H9 (cell line): ENCODE data around the gene SIGLEC11. TPM values are rescaled to one million over a fixed set of nuclear protein-coding genes. Genes with fewer than 3 reads are reported as not detected.

Source experiments
- DNase-seq: peaks from one replicate; pipeline ENCODE4 v3.0.0-alpha.2; 2017
- H2AFZ ChIP-seq: one replicate; pipeline ENCODE4 v1.6.1; 2013; ENCODE audit warnings: mild to moderate bottlenecking, low read length, control low read depth, moderate library complexity
- H2AK5ac ChIP-seq: 2 replicates; pipeline ENCODE4 v1.6.1; 2013; ENCODE audit warnings: low read length, control low read depth, mixed read lengths; ENCODE audit not compliant: insufficient read length
- H2BK120ac ChIP-seq: one replicate; pipeline ENCODE4 v1.6.1; 2013; ENCODE audit warnings: low read depth, mild to moderate bottlenecking, low read length, control low read depth, inconsistent platforms; ENCODE audit not compliant: poor library complexity, severe bottlenecking
- H2BK12ac ChIP-seq: 2 replicates; pipeline ENCODE4 v1.6.1; 2013; ENCODE audit warnings: low read length, control low read depth, mixed read lengths, low read depth; ENCODE audit not compliant: insufficient read length
- H2BK15ac ChIP-seq: 2 replicates; pipeline ENCODE4 v1.6.1; 2013; ENCODE audit warnings: low read depth, low read length, control low read depth
- H2BK20ac ChIP-seq: one replicate; pipeline ENCODE4 v1.6.1; 2013; ENCODE audit warnings: low read depth, mild to moderate bottlenecking, low read length, control low read depth, inconsistent platforms; ENCODE audit not compliant: poor library complexity, severe bottlenecking
- H2BK5ac ChIP-seq: 2 replicates; pipeline ENCODE4 v1.6.1; 2013; ENCODE audit warnings: low read length, control low read depth, mixed read lengths; ENCODE audit not compliant: insufficient read length
- H3K14ac ChIP-seq: 2 replicates; pipeline ENCODE4 v1.6.1; 2013; ENCODE audit warnings: low read length, control low read depth; ENCODE audit not compliant: insufficient read depth
- H3K18ac ChIP-seq: 2 replicates; pipeline ENCODE4 v1.6.1; 2013; ENCODE audit warnings: low read depth, mild to moderate bottlenecking, mixed read lengths, low read length, control low read depth; ENCODE audit not compliant: insufficient read length
- H3K23ac ChIP-seq: 2 replicates; pipeline ENCODE4 v1.6.1; 2013; ENCODE audit warnings: low read length, control low read depth, mixed read lengths, low read depth; ENCODE audit not compliant: insufficient read length
- H3K23me2 ChIP-seq: 2 replicates; pipeline ENCODE4 v1.6.1; 2013; ENCODE audit warnings: low read depth, mild to moderate bottlenecking, mixed read lengths, low read length, control low read depth; ENCODE audit not compliant: insufficient read length, poor library complexity, severe bottlenecking
- H3K27ac ChIP-seq: 2 replicates; pipeline ENCODE4 v1.5.1; 2013; ENCODE audit warnings: low read length, control low read depth, mixed read lengths, low read depth; ENCODE audit not compliant: insufficient read length
- H3K27me3 ChIP-seq: 2 replicates; pipeline ENCODE4 v1.6.1; 2013; ENCODE audit warnings: low read length, control low read depth, inconsistent platforms; ENCODE audit not compliant: insufficient read depth
- H3K4ac ChIP-seq: 2 replicates; pipeline ENCODE4 v1.6.1; 2013; ENCODE audit warnings: low read depth, mild to moderate bottlenecking, control low read depth, inconsistent platforms, low read length, moderate library complexity
- H3K4me1 ChIP-seq: 2 replicates; pipeline ENCODE4 v1.6.1; 2013; ENCODE audit warnings: low read length, control low read depth, inconsistent platforms; ENCODE audit not compliant: insufficient read depth
- H3K4me2 ChIP-seq: 2 replicates; pipeline ENCODE4 v1.6.1; 2013; ENCODE audit warnings: low read length, control low read depth, mixed read lengths; ENCODE audit not compliant: insufficient read length, insufficient read depth
- H3K56ac ChIP-seq: 2 replicates; pipeline ENCODE4 v1.6.1; 2013; ENCODE audit warnings: low read depth, mild to moderate bottlenecking, mixed read lengths, low read length, control low read depth; ENCODE audit not compliant: insufficient read length
- H3K79me1 ChIP-seq: 2 replicates; pipeline ENCODE4 v1.6.1; 2013; ENCODE audit warnings: low read depth, mild to moderate bottlenecking, moderate library complexity, low read length, control low read depth, inconsistent platforms; ENCODE audit not compliant: insufficient read depth, poor library complexity, severe bottlenecking
- H3K79me2 ChIP-seq: 2 replicates; pipeline ENCODE4 v1.6.1; 2013; ENCODE audit warnings: low read length, control low read depth, inconsistent platforms; ENCODE audit not compliant: insufficient read depth
- H3K9ac ChIP-seq: 2 replicates; pipeline ENCODE4 v1.6.1; 2013; ENCODE audit warnings: low read length, control low read depth, mixed read lengths; ENCODE audit not compliant: insufficient read length; ENCODE audit errors: extremely low read depth
- H3K9me3 ChIP-seq: one replicate; pipeline ENCODE4 v1.6.1; 2013; ENCODE audit warnings: low read depth, low read length, inconsistent platforms; ENCODE audit not compliant: control insufficient read depth
- H3T11ph ChIP-seq: one replicate; pipeline ENCODE4 v1.6.1; 2013; ENCODE audit warnings: mild to moderate bottlenecking, low read length, control low read depth, inconsistent platforms
- H4K20me1 ChIP-seq: one replicate; pipeline ENCODE4 v1.6.1; 2013; ENCODE audit not compliant: control insufficient read depth, insufficient read length, insufficient read depth
- H4K5ac ChIP-seq: 2 replicates; pipeline ENCODE4 v1.6.1; 2013; ENCODE audit warnings: low read depth, mild to moderate bottlenecking, mixed read lengths, low read length, control low read depth; ENCODE audit not compliant: insufficient read length
- H4K8ac ChIP-seq: replicated peaks from 2 replicates; pipeline ENCODE4 v1.6.1; 2013; ENCODE audit warnings: low read length, control low read depth, mixed read lengths, low read depth; ENCODE audit not compliant: insufficient read length
- H4K91ac ChIP-seq: 2 replicates; pipeline ENCODE4 v1.6.1; 2013; ENCODE audit warnings: low read depth, mild to moderate bottlenecking, moderate library complexity, mixed read lengths, low read length, control low read depth; ENCODE audit not compliant: insufficient read length
- H3K27ac Mint-ChIP-seq, 3 experiments: 2 replicates in 2 of 3; 3 replicates in 1 of 3; pipeline ENCODE4 v1.8.0; 2020 to 2021; ENCODE audit warnings: mixed read lengths in 3 of 3, mild to moderate bottlenecking in 1 of 3, moderate library complexity in 1 of 3
- H3K27me3 Mint-ChIP-seq: 2 replicates; pipeline ENCODE4 v1.8.0; 2021; ENCODE audit warnings: low read depth, mild to moderate bottlenecking, moderate library complexity, mixed read lengths
- H3K36me3 Mint-ChIP-seq, 3 experiments: 2 replicates in 2 of 3; 3 replicates in 1 of 3; pipeline ENCODE4 v1.8.0; 2020 to 2021; ENCODE audit warnings: low read depth in 3 of 3, mixed read lengths in 3 of 3; ENCODE audit not compliant: insufficient read depth in 1 of 3
- H3K4me1 Mint-ChIP-seq, 2 experiments: 2 replicates each; pipeline ENCODE4 v1.8.0; 2020; ENCODE audit warnings: mixed read lengths in 2 of 2
- H3K4me3 Mint-ChIP-seq, 2 experiments: 2 replicates in 1 of 2; 3 replicates in 1 of 2; pipeline ENCODE4 v1.8.0; 2020 to 2021; ENCODE audit warnings: mild to moderate bottlenecking in 2 of 2, mixed read lengths in 2 of 2, moderate library complexity in 1 of 2
- H3K9me3 Mint-ChIP-seq, 2 experiments: 2 replicates in 1 of 2; 3 replicates in 1 of 2; pipeline ENCODE4 v1.8.0; 2020; ENCODE audit warnings: mild to moderate bottlenecking in 2 of 2, mixed read lengths in 2 of 2, moderate library complexity in 1 of 2
- WGBS: extraction: QIAGEN DNeasy Blood & Tissue Kit; methylation state at CpG from one replicate; pipeline ENCODE4 v1.1.7; 2013; ENCODE audit warnings: missing lambda C conversion rate, low lambda C conversion rate, mixed read lengths; ENCODE audit not compliant: insufficient read length; ENCODE audit errors: extremely low coverage; 5-methylcytosine and 5-hydroxymethylcytosine counted together
- total RNA-seq: library from RNA; stranded (reverse); gene quantifications from 2 replicates; pipeline ENCODE4 v1.2.1, GENCODE V29; 2021
- TF ChIP-seq, protein P1 (sequence below): fragments of 200-600 bp; sonication (generic); conservative IDR thresholded peaks from 3 replicates; pipeline ENCODE4 v1.8.0; 2021; ENCODE audit warnings: antibody characterized with exemption, mild to moderate bottlenecking

Gene SIGLEC11
- total RNA-seq, 1 experiment from 2014 or later: not detected

DNA sequence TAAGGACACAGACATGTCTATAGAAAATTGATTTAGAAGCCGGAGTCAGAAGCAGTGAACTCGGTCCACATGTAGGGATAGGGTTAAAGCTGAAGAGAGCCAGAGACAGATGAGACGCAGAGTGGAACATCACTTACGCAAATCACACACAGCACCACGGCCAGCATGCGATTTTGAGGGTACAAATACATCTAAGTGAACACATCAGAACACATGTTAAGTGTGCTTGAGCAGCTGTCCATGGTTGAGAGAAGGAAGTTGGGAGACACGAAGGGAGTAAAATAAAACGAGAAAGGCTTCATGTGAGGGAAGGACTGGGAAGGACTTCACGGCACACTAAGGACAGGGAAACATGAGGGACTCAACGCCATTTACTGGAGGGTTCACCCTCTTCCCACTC is 25.4 kb upstream of the SIGLEC11 start:
- no CpG with 5 or more reads among the region's 10 CpGs for whole genome bisulfite sequencing
- H3K79me2 ChIP-seq: no peaks in the 10 kb centered on the region
- H3K4me3 Mint-ChIP-seq: no peak overlapping the region

More for the DNA sequence above, 25.4 kb upstream of the SIGLEC11 start:
- Mint-ChIP-seq H3K4me1 (peaks cover 0 to 4% of the 10 kb centered on the region in 2 experiments; a peak in 2 of 4 replicates), H3K9me3 (no peaks in the 10 kb centered on the region; a peak in 1 of 5 replicates), H3K36me3 (peaks cover 0 to 11% (median 10%) of the 10 kb centered on the region in 3 experiments; a peak in 4 of 7 replicates), H3K27me3 (no peaks in the 10 kb centered on the region; the same call in 1 of the 2 replicates), H3K27ac (no peak overlapping the region)
- no peak overlapping the region for H2BK12ac ChIP-seq
- no peak overlapping the region for H2BK20ac ChIP-seq
- peaks cover 2% of the 10 kb centered on the region for H4K20me1 ChIP-seq
- H3K4me2 ChIP-seq: no peak overlapping the region
- no peak overlapping the region for H3K18ac ChIP-seq
- no peak overlapping the region for H2BK120ac ChIP-seq
- no peak overlapping the region for H4K5ac ChIP-seq
- H3K56ac ChIP-seq: no peak overlapping the region
- no peak overlapping the region for H2AFZ ChIP-seq
- H2BK15ac ChIP-seq: no peak overlapping the region
- no peaks in the 10 kb centered on the region for H3K27me3 ChIP-seq
- H3K23me2 ChIP-seq: no peaks in the 10 kb centered on the region
- no peak overlapping the region for H3K9ac ChIP-seq
- no peaks in the 10 kb centered on the region for H3K9me3 ChIP-seq
- H3K27ac ChIP-seq: no peak overlapping the region
- H3T11ph ChIP-seq: no peak overlapping the region
- H3K79me1 ChIP-seq: no peaks in the 10 kb centered on the region
- H3K4me1 ChIP-seq: no peaks in the 10 kb centered on the region
- no peak overlapping the region for H4K8ac ChIP-seq
- no peak overlapping the region for H2AK5ac ChIP-seq
- no peak overlapping the region for H3K4ac ChIP-seq
- H2BK5ac ChIP-seq: no peak overlapping the region
- TF ChIP-seq, protein P1, sequence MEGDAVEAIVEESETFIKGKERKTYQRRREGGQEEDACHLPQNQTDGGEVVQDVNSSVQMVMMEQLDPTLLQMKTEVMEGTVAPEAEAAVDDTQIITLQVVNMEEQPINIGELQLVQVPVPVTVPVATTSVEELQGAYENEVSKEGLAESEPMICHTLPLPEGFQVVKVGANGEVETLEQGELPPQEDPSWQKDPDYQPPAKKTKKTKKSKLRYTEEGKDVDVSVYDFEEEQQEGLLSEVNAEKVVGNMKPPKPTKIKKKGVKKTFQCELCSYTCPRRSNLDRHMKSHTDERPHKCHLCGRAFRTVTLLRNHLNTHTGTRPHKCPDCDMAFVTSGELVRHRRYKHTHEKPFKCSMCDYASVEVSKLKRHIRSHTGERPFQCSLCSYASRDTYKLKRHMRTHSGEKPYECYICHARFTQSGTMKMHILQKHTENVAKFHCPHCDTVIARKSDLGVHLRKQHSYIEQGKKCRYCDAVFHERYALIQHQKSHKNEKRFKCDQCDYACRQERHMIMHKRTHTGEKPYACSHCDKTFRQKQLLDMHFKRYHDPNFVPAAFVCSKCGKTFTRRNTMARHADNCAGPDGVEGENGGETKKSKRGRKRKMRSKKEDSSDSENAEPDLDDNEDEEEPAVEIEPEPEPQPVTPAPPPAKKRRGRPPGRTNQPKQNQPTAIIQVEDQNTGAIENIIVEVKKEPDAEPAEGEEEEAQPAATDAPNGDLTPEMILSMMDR: no peak
- no peak overlapping the region for H3K14ac ChIP-seq
- DNase-seq: no peak
- H3K23ac ChIP-seq: no peak overlapping the region
- H4K91ac ChIP-seq: no peak overlapping the region
